ENCODE measurements around the gene GABBR2.

DNA sequence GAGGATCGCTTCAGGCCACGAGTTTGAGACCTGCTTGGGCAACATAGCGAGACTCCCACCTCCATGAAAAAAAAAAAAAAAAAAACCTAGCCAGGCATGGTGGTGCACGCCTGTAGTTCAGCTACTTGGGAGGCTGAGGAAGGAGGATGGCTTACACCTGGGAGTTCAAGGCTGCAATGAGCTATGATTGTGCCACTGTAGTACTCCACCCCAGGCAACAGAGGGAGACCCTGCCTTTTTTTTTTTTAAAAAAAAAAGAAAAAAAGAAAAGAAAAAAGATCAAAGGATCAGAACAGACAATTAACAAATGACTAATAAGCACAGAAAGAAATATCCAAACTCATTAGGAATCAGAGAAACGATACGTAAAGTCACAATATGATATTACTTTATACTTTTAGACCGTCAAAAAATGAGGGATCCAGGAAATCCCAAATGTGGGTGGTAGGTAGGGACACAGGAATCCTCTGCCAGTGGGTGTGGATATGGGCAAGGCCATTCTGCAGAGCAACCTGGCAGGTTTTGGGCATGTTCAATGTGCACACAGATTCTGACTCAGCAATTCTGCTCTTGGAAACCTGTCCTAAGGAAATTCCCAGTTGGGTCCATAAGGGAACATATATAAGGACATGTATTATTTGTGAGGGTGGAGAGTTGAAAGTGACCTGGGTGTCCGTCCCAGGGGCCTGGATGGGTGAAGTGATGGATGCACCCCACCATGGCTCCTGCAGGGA lies 308.6 kb downstream of the GABBR2 start:
- TF ChIP-seq, protein P1, sequence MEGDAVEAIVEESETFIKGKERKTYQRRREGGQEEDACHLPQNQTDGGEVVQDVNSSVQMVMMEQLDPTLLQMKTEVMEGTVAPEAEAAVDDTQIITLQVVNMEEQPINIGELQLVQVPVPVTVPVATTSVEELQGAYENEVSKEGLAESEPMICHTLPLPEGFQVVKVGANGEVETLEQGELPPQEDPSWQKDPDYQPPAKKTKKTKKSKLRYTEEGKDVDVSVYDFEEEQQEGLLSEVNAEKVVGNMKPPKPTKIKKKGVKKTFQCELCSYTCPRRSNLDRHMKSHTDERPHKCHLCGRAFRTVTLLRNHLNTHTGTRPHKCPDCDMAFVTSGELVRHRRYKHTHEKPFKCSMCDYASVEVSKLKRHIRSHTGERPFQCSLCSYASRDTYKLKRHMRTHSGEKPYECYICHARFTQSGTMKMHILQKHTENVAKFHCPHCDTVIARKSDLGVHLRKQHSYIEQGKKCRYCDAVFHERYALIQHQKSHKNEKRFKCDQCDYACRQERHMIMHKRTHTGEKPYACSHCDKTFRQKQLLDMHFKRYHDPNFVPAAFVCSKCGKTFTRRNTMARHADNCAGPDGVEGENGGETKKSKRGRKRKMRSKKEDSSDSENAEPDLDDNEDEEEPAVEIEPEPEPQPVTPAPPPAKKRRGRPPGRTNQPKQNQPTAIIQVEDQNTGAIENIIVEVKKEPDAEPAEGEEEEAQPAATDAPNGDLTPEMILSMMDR (IDR thresholded peaks at IDR 0.05; ENCODE audit: low read length): no peak
- TF ChIP-seq EZH2 (optimal IDR thresholded peaks at IDR 0.05; ENCODE audit: low read depth, low read length): no peak

Data from MM.1S (cell line).